ENCODE measurements around the gene RNF167. TPM values are rescaled to one million over a fixed set of nuclear protein-coding genes. Genes with fewer than 3 reads are reported as not detected.

Gene RNF167
- total RNA-seq, 1 donor from 2014 or later: 43.6 TPM

DNA sequence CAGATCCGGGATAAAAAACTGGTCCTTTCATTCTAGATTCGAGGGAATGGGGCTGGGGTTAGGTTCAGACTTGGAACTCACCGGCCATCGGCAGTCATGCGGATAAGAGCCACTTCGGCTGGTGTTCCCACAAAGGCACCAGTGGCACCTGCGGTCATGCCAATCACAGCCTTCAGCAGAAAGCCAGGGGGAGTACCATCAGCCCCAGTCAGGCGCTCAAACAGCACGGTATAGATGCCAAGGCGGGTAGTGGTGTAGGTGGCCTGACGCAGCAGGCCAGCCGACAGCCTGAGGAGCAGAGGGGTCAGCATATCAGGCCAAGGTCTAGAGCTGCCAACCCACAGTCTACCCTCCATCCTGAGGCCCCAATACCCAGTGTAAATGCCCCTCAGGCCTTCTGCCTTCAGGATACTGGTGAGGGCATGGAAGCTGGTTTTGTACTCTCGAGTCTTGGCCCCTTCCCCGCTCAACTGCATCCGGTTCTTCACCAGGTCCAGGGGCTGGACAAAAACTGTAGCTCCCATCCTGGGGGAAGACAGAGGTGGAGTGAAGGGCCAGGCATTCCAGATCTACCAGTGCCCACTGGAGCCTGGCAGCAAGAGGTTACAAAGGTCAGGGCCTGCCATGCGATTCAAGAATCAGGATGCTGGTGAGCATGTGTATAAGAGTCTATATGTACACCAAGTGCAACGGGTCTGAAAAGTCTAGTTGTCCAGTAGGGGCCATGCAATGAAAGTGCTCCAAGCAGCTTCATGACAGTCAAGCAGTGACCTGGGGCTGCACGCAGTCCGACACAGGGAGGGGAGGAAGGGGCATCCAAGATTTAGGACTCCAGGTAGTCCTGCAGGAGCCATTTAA, 1.2 kb upstream of the RNF167 start:
- DNase-seq (ENCODE audit: low read depth): no peak

DNA sequence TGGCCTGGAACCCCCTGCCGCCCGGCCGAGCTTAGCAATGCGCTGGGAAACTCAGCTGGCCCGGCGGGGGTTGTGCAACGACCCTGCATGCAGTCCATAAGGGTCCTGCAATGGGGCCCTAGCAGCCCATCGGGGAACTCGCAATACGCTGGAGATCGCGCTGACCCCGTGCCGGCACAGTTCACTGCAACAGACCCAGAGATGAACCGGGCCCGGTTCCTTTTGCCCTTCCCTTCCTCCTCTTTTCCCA, 597 bp upstream of the RNF167 start:
- DNase-seq (ENCODE audit: low read depth): no peak

DNA sequence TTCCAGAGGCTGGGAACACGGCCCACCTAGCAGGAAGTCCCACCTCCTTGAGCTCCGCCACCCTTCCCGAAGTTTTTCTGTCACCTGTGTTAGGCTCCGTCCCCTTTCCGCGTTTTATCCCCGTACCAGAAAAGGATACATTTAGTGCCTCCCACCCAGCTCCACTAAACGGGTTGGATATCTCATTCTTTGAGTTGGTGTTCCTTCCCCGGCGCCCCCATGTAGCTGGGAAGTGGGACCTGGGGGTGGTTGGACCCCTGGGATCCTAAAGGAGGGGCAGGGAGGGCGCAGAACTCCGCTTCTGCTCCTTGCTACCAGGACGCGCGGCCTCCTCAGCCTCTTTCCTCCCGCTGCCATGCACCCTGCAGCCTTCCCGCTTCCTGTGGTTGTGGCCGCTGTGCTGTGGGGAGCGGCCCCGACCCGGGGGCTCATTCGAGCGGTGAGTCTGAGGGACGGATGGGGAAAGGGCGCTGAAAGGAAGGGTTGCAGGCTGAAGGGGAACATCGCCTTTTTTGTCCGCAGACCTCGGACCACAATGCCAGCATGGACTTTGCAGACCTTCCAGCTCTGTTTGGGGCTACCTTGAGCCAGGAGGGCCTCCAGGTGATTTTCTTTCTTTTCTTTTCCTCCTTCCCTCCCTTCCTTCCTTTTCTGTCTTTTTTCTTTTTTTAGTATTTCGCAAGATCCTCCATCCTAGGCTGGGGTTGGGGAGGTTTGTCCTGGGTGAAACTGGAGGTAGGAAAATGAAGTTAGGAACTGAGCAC, 669 bp downstream of the RNF167 start:
- no peak for DNase-seq (ENCODE audit: low read depth)

DNA sequence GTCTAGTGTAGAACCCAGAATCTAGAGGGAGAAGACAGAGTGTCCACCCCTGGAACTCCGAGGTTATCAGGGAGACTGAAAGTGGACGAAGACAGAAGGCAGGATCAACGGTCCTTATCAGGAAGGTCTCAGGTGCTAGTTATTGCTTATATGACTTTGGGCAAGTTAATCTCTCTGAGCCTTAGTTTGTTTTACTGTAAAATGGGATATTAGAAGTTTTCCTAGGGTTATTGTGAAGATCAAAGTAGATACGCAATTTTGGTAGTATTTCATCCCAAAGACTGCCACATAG, 1.2 kb downstream of the RNF167 start:
- DNase-seq (ENCODE audit: low read depth): no peak

DNA sequence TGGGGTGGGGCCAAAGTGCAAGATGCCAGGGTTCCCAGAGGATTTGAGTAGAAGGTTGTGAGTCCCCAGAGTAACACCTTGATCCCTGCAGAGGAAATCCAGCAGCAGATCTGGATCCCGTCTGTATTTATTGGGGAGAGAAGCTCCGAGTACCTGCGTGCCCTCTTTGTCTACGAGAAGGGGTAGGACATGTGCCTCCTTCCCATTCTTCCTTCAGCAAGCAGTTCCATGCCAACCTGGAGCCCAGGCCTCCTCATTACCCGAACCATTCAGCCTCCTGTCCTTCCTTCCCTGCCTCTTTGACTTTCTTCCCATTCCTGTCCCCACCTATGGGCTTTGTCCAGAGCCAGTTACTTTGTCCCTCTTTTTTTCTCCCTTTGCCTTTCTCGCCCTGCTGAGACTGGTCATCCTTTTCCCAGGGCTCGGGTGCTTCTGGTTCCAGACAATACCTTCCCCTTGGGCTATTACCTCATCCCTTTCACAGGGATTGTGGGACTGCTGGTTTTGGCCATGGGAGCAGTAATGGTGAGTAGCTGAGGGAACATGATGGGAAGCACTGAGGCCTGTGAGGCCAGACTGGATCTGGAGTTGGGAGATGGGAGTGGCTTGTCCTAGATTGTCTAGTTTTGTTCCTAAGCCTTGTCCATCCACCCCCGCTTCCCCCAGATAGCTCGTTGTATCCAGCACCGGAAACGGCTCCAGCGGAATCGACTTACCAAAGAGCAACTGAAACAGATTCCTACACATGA, 2.9 kb downstream of the RNF167 start:
- no peak for DNase-seq (ENCODE audit: low read depth)

DNA sequence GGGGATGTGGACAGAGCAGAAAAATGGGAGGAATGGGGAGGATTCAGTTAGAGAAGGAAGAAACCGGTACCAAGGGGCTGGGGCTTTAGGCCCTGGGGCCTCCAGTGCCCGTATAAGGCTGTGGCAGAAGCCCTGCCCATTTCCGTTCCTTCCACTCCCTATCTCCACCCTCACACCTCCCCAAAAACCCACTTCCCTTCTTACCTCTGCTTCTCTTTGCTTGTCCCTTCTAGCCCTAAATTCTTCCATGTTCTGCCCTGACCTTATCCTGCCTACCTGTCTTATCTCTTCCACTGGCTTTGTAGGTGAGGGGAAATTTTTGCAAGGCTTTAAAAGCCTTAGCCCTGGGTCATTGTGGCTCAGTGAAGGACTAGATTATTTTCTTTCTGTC, 4.1 kb downstream of the RNF167 start:
- no peak for DNase-seq (ENCODE audit: low read depth)

DNA sequence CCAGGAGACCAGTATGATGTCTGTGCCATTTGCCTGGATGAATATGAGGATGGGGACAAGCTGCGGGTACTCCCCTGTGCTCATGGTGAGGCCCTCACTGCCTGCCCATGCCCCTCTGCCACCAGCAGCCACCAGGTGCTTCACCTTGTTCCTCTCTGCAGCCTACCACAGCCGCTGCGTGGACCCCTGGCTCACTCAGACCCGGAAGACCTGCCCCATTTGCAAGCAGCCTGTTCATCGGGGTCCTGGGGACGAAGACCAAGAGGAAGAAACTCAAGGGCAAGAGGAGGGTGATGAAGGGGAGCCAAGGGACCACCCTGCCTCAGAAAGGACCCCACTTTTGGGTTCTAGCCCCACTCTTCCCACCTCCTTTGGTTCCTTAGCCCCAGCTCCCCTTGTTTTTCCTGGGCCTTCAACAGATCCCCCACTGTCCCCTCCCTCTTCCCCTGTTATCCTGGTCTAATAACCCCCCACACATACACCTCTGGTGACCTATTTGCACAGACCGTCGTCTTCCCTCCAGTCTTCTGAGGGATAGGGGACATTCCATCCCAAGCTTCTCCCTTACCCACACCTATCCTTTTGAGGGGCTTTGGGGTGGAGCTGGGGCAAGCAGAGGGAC, 4.6 kb downstream of the RNF167 start:
- no peak for DNase-seq (ENCODE audit: low read depth)

DNA sequence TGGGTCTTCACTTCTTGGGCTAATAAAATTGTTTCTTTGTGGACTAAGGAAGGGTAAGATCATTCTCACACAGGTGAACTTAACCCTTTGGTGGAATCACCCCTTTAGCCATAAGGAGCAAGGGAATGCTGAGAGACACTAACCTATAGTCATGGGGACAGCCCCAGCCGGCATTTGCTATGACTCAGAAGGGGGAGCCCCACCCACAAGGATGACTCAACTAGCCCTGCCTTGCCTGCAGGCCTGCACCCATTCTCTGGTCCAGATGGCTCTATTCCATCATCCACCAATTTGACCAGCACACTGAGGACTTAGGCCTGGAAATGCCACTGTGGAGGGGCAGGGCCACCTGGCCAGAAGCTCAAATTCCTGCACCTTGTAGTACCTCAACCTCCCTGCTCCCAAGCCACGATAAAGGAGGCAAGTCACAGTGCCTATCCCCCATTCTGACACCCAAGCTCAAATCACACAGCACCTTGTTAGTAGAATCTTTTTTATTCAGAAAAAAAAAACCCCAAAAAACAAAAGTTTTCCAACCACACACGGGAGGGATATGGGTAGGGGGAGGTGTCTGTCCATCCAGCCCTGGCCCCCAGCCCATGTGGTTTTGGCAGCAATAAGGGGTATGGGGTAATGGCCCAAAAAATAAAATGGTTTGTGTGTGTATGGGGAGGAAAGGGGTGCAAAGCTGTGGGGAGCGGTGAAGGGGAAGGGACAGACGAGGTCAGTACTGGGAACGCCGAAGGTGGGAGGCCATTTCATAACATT, 5.3 kb downstream of the RNF167 start:
- DNase-seq (ENCODE audit: low read depth): peak; percentile 79

DNA sequence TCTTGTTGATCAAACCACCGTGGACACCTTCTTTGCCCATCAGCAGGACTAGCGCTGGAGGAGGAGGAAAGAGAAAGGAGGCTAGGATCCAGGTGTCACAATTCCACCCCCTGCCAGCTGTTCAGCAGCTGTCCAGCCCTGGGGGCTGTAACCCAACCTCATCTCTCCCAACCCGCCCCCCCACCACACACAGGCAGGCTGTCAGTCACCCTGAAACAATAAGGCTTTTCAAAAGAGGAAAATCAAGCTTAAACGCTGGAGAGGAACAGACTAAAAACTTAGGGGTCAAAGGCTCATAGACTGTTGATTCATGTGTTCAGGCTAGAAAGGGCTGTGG, 5.8 kb downstream of the RNF167 start:
- no peak for DNase-seq (ENCODE audit: low read depth)

DNA sequence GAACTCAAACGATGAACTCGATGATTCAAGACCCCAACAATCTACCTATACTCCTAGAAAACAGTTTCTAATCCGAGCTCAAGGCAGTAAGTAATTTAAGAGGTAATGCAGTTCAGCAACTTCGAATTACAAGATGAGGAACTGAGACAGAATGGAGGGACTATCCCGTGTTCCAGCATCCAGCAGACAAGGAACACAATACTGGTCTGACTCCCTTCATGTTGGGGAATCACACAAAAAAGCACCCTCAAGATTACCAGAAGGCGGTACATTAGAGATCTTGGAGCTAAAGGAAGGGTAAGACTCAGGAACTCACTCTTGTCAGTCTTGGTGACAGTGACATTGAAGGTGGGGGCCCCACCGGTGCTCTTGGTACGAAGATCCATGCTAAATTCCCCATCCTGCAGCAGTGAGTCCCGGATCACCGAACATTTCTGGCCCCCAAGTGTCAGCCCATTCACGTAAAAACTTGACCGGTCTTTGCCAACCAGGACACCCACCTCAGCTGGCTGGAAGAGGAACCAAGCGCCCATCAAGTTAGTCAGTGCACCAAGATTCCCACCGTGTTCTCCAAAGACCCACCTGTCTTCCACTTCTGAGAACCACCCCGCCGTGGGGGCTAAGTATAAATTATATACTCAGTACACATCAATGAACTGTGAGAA, 6.4 kb downstream of the RNF167 start:
- no peak for DNase-seq (ENCODE audit: low read depth)

DNA sequence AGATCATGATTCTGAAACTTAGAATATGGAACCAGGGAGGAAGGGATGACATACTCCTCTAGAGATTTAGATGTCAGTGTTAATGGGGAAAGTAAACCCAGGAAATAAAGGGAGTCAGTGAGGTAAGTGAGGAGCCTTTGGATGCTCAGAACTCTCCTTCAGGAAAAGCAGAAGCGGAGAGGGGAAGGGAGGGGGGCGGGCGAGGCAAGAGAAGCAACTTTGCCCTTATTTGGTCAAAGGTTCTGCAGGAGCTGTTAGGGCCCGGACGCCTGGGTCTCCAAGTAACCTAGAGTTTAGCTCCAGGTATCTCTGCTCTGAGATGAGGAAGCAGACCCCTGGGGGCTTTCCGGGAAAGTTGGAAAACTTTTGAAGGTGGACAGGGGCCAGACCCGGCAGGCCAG, 6.9 kb downstream of the RNF167 start:
- DNase-seq (ENCODE audit: low read depth): no peak

DNA sequence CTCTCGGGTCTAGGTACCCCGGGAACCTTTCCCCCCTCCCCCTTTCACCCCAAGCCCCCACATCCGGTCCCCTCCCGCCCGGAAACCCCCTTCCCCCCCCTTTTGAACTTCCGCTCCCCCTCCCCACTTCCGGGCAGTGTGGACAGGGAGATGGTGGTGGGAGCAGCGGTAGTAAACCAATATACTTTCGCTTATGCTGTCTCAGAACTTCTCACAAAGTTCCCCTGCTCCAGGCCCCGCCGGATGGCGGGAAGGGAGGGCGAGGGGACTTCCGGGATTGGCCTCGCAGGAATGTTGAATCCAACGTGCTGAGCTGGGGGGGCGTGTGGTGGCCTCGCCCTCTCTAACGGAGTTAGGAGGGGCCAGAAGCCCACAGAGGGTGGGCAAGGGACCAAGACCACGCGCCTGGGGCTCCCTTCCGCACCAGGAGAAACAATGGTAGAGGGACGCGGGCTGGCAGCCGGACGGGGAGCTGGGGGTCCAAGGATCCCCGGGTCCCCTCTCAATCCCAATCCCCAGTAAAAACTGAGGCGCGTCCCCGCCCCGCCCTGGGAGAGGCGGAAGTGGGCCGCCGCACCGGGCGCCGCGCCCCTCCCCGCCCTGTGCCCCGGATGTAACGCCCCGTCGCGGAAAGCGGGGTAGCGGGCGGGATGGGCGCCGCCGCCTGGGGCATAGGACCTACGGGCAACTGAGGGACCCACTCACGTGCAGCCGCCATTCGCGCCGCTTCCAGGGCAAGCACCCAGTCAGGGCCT, 7.5 kb downstream of the RNF167 start:
- no peak for DNase-seq (ENCODE audit: low read depth)

DNA sequence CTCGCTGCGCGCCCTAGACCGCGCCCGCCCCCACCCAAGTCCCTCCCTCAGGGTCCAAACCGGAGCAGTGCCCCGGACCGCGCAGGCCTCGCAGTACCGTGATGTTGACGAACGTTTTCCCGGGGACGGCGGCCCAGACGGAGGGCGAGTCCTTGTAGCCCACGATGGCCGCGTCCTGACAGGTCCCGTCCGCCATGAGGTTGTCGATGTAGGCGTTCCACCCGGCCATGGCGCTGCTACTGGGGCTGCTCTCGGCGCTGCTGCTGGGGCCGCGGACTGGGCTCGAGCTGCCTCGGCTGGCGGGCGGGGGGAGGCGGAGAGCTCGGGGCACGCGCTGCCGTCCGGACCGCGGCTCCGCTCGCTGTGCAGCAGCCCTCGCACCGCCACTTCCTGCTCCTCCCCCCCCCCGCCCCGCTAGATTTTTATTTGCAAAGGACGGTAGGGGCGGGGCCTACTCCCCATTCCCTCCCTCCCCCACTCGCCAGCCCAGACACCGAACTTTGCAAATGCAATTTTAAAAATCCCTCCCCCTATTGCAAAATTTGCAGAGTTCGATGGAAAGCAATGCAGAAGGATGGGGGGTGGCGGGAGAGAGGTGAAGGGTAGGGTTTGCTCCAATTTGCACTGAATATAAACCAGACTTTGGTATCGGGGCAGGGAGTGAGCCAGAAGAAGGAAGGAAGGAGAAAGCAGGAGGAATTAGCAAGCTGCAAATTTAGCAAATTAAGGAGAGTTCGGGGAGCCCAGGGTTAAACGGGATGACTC, 8.3 kb downstream of the RNF167 start, which contains the start of gene PFN1:
TSS of gene PFN1 (minus strand) at position 365 of the 765 bp plus-strand sequence. CDS start at position 229, 136 bp downstream.
- peak; percentile 76 for DNase-seq (ENCODE audit: low read depth)

DNA sequence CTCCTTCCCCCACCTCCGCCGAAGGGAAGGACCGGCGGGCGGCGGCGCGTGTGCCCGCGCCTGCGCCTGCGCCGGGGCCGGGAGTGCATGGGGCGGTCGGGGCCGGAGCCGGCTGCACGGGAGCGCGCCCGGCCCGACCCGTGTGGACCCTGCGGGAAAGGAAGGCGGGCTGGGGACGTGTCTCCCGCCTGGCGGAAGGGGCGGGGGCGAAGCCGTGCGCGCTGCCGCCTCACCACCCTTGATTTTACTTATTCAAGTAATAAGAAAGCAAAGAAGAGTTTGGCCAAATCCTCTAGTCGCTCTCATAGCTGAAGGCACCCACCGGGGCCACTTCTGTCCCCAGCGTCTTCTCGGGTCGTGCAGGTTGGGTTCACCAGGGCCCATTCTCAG, 8.9 kb downstream of the RNF167 start:
- DNase-seq (ENCODE audit: low read depth): peak; percentile 57

DNA sequence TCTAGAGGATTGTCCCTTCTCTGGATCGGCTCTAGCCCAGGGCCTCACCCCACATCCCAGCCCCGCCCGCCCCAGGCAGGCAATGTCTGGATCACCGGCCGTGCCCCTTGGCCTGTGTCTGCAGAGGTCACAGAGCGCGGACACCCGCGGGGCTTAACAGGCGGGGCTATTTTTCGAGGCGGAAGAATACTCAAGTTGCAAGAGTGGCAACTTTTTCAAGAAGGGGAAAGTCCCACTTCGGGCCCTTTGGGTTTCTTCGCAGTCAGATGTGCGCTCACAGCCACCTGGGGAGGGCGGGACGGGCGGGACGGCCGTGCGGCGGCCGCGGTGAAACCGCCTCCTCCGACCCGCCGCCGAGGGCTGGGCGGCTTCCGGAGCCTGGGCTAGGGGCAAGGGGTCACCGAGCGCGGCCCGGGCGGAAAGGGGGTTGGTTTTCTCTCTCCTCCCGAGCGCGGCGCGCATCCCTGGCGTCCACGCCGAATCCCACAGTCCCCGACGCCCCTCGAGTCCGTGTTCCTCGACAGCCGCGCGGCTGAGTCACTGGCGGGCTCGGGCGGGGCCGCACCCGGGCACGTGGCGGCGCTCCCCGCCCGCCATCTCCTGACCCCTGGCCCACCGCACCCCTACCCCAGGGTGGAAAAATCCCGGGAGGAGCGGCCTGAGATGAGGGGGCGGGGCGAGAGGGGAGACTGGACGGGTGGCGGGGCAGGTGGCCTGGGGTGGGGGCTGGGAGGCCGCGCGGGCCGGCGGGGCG, 9.4 kb downstream of the RNF167 start:
- peak; percentile 62 for DNase-seq (ENCODE audit: low read depth)

DNA sequence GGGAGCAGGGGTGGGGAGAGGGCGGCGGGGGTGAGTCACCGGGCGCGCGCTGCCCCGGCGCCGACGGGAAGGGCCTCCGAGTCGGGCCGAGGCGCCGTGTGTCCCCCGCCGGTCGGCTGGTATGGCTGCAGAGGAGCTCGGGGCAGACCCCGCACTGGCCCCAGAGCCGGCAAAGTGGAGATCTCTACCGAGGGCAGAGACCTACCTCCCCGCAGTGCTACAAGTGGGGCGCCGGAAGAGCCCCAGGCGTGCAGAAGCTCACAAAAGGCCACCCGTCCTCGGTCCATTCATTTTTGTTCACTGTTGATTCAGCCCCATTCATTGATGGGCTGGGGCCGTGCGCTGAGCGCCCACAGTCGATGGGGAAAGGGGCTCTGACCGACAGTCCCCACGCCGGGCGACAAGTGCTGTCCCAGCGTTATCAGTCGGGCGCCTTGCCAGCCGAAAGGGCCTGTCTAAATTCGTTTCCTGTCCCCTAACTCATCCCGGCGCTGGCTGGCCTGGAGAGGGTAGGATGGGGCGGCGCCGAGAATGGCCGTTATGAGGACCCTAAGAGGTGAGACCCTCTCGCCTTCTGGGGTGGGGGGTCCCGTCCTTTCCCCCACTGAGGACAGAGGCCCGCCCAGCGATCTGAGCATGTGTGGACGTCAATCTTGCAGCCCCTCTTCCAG, 10.1 kb downstream of the RNF167 start:
- DNase-seq (ENCODE audit: low read depth): no peak

DNA sequence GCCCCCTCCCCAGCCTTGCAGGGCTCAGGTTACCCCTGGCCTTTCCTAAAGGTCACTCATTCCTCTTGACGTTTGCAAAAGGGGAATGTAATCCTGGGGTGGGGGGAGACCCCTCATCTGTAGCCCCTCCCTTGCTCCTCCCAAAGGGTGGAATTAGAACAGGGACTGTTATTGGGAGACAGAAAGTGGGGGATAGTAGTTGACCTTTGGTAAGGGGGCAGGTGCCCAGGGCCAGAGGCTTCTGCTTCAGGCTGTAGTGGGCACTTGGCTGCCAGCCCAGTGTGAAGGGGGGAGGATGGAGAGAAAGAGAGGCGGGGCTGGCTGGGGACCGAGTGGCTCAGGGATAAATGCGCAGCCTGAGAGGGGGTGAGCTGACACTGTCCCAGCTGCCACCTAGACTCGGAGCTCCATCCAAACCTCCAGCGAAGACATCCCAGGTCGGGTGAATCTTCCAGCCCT, 10.7 kb downstream of the RNF167 start, which contains the start of gene ENO3:
TSS of gene ENO3 (plus strand) at position 374 of the 459 bp plus-strand sequence. CDS start 711 bp downstream, outside the sequence.
- DNase-seq (ENCODE audit: low read depth): no peak

DNA sequence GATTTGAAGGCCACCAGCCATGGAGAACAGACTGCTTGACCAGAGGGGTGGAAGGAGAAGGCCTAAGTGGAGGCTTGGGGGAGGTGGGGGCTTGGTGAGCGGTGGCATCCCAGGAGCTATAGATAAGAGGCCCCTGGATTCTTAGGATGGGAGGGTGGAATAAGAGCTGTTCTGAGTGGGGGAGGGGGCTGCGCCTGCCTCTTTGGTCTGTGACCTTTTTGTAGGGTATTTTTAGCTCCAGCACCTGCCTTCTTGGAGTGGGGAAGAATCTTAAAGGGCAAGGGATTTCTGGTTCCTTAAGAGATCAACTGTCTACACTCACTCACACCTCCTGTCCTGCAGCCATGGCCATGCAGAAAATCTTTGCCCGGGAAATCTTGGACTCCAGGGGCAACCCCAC, 11.4 kb downstream of the RNF167 start:
- DNase-seq (ENCODE audit: low read depth): no peak

Measured in renal cortical epithelial cell (primary cell).